Epithelial cell of proximal tubule (primary cell): Measurements from ENCODE around the gene HBG1. TPM values are rescaled to one million over a fixed set of nuclear protein-coding genes. Genes with fewer than 3 reads are reported as not detected.

Source experiments
- DNase-seq: peaks from one replicate; pipeline ENCODE4 v3.0.0-alpha.2; 2011; ENCODE audit warnings: low read depth
- H3K4me3 ChIP-seq: 2 replicates; pipeline ENCODE4 v1.5.1; 2011; ENCODE audit warnings: low read depth, mild to moderate bottlenecking, low read length
- CTCF ChIP-seq: conservative IDR thresholded peaks from 2 replicates; pipeline ENCODE4 v1.5.1; 2012; ENCODE audit warnings: low read depth, mild to moderate bottlenecking, low read length
- total RNA-seq: library from RNA; depleted of rRNA; stranded (reverse); fragments of >200 nt; gene quantifications from 2 replicates; pipeline ENCODE4 v1.2.3, GENCODE V29; 2015

Gene HBG1
- total RNA-seq, 1 donor from 2014 or later: not detected

DNA sequence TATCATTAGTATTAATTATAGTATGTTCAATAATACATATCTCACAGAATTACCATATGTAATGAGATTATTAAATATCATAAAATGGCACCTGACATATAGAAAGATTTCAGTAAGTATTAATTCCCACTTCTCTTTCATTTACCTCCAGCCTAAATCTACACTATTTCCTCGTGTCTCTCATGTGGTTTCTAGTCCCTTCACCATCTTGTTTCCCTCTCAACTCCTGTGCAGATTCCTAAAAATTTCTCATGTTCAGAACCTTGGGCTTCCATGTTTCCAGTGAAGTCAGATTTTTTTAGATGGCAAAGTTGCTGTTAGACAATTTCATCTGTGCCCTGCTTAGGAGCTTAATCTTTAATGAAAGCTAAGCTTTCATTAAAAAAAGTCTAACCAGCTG lies 34.2 kb upstream of the HBG1 start:
- H3K4me3 ChIP-seq: no peak overlapping the region
- TF ChIP-seq CTCF: no peak
- no peak for DNase-seq

- no peak for DNase-seq
- H3K4me3 ChIP-seq: no peak overlapping the region
- TF ChIP-seq CTCF: no peak
These were observed 33.4 kb upstream of the HBG1 start for GRCh38 chr11:5283086-5283485.

DNA sequence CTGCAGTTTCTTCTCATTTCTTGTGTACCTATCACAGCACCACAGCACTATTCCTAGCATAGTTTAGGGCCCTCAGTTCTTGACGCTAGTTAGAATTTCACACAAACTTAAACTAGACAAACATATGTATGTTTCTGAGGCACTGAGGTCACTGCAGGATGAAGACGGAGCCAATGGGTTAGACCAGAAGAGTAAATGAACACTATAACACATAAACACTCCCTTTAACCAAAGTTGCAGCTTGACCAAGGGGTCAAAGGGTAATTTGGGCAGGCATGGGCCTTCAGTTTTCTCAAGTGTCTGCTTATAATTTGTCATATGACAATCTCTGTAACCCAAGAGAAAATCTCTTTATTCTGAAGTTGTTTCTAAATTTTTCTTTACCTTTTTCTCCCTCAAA lies 33.0 kb upstream of the HBG1 start:
- H3K4me3 ChIP-seq: no peak overlapping the region
- no peak for DNase-seq
- no peak for TF ChIP-seq CTCF

- no peak for TF ChIP-seq CTCF
- DNase-seq: no peak
These were observed 31.9 kb upstream of the HBG1 start for GRCh38 chr11:5281596-5281995.

GRCh38 chr11:5280582-5281102 lies 31.0 kb upstream of the HBG1 start:
- no peak overlapping the region for H3K4me3 ChIP-seq
- TF ChIP-seq CTCF: no peak
- peak; percentile 93 for DNase-seq

More at GRCh38 chr11:5281596-5281995, 31.9 kb upstream of the HBG1 start:
- H3K4me3 ChIP-seq: no peak overlapping the region

- TF ChIP-seq CTCF: no peak
- no peak for DNase-seq
- H3K4me3 ChIP-seq: no peak overlapping the region
These were observed 29.9 kb upstream of the HBG1 start for GRCh38 chr11:5279471-5280090.

- H3K4me3 ChIP-seq: no peak overlapping the region
- no peak for TF ChIP-seq CTCF
- no peak for DNase-seq
These were observed 28.2 kb upstream of the HBG1 start for GRCh38 chr11:5277807-5278382.
